ENCODE results near the gene SIPA1.

DNA sequence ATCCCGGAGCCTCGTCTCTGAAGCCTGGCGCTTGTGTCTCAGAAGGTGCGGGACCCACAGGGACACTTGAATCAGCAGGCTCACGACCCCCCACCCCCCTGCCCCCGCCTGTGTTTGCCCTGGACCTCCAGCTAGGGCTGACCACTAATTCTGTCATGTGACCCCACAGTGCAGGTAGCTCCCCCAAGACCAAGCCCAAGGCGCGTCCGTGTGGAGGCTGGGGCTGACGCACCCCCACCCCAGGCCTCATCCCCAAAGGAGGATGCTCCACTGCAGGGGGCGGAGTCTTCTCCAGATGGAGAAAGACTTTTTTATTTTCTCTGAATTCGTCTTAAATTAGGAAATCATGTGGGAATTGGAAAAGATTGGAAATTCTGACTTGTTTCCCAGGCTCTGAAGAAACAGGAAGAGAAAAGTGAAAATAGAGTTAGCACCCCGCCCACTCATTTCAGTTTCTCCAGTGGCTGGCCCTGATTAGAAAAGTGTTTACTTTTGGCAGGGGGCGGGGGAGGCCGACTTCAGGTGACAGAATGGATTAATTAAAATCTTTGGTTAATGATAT, 25.8 kb downstream of the SIPA1 start:
- TF ChIP-seq, protein P1, sequence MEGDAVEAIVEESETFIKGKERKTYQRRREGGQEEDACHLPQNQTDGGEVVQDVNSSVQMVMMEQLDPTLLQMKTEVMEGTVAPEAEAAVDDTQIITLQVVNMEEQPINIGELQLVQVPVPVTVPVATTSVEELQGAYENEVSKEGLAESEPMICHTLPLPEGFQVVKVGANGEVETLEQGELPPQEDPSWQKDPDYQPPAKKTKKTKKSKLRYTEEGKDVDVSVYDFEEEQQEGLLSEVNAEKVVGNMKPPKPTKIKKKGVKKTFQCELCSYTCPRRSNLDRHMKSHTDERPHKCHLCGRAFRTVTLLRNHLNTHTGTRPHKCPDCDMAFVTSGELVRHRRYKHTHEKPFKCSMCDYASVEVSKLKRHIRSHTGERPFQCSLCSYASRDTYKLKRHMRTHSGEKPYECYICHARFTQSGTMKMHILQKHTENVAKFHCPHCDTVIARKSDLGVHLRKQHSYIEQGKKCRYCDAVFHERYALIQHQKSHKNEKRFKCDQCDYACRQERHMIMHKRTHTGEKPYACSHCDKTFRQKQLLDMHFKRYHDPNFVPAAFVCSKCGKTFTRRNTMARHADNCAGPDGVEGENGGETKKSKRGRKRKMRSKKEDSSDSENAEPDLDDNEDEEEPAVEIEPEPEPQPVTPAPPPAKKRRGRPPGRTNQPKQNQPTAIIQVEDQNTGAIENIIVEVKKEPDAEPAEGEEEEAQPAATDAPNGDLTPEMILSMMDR (IDR thresholded peaks at IDR 0.05) = no peak
- no peak for TF ChIP-seq POLR2A (IDR thresholded peaks at IDR 0.05)
